GM23338 (cell line): ENCODE measurements around the gene SPAG16. TPM values are rescaled to one million over a fixed set of nuclear protein-coding genes. Genes with fewer than 3 reads are reported as not detected.

Experiments
- ATAC-seq: fragments of 200-7000 bp; cut with Tn5 transposase; 3 replicates; pipeline ENCODE4 v1.9.1; 2020
- DNase-seq: peaks from one replicate; pipeline ENCODE4 v3.0.0-alpha.2; 2015; ENCODE audit warnings: low spot score
- H2AFZ ChIP-seq: fragments of 200-600 bp; sonication (generic); 2 replicates; pipeline ENCODE4 v1.8.0; 2016; ENCODE audit warnings: antibody characterized with exemption, mild to moderate bottlenecking, moderate library complexity
- H3F3A ChIP-seq: fragments of 200-600 bp; sonication (generic); replicated peaks from 2 replicates; pipeline ENCODE4 v1.8.0; 2017; ENCODE audit warnings: antibody characterized with exemption, mixed run types, low read depth
- H3K27ac ChIP-seq: fragments of 200-600 bp; sonication (generic); 2 replicates; pipeline ENCODE4 v1.6.1; 2016; ENCODE audit warnings: low read depth
- H3K27me3 ChIP-seq: fragments of 200-600 bp; sonication (generic); 2 replicates; pipeline ENCODE4 v1.8.0; 2016; ENCODE audit warnings: mild to moderate bottlenecking, mixed run types, moderate library complexity; ENCODE audit not compliant: insufficient read depth
- H3K36me3 ChIP-seq: fragments of 200-600 bp; sonication (generic); 2 replicates; pipeline ENCODE4 v1.8.0; 2016; ENCODE audit warnings: mild to moderate bottlenecking; ENCODE audit not compliant: insufficient read depth
- H3K4me1 ChIP-seq: fragments of 200-600 bp; sonication (generic); 2 replicates; pipeline ENCODE4 v1.8.0; 2016; ENCODE audit warnings: mild to moderate bottlenecking, moderate library complexity; ENCODE audit not compliant: insufficient read depth
- H3K4me2 ChIP-seq: fragments of 200-600 bp; sonication (generic); 2 replicates; pipeline ENCODE4 v1.7.1; 2017; ENCODE audit warnings: mixed run types
- H3K4me3 ChIP-seq: fragments of 200-600 bp; sonication (generic); 2 replicates; pipeline ENCODE4 v1.6.1; 2016; ENCODE audit warnings: mixed run types
- H3K79me2 ChIP-seq: fragments of 200-600 bp; sonication (generic); replicated peaks from 2 replicates; pipeline ENCODE4 v1.8.0; 2017; ENCODE audit warnings: mild to moderate bottlenecking; ENCODE audit not compliant: insufficient read depth
- H3K9me2 ChIP-seq: fragments of 200-600 bp; sonication (generic); 2 replicates; pipeline ENCODE4 v1.8.0; 2017; ENCODE audit not compliant: insufficient read depth
- H4K20me1 ChIP-seq: fragments of 200-600 bp; sonication (generic); replicated peaks from 2 replicates; pipeline ENCODE4 v1.8.0; 2017; ENCODE audit warnings: mild to moderate bottlenecking; ENCODE audit not compliant: insufficient read depth
- H3K27ac Mint-ChIP-seq: 2 replicates; pipeline ENCODE4 v1.8.0; 2020; ENCODE audit warnings: inconsistent platforms, mild to moderate bottlenecking, moderate library complexity, mixed read lengths
- H3K27me3 Mint-ChIP-seq: 3 replicates; pipeline ENCODE4 v1.8.0; 2022; ENCODE audit warnings: low read depth, mild to moderate bottlenecking, moderate library complexity, mixed read lengths, inconsistent platforms; ENCODE audit not compliant: insufficient read depth, poor library complexity
- H3K36me3 Mint-ChIP-seq: 3 replicates; pipeline ENCODE4 v1.8.0; 2021; ENCODE audit warnings: low read depth, mild to moderate bottlenecking, inconsistent platforms, moderate library complexity, mixed read lengths
- H3K4me1 Mint-ChIP-seq: 3 replicates; pipeline ENCODE4 v1.8.0; 2020; ENCODE audit warnings: mild to moderate bottlenecking, inconsistent platforms, mixed read lengths
- H3K4me3 Mint-ChIP-seq: 3 replicates; pipeline ENCODE4 v1.8.0; 2021; ENCODE audit warnings: moderate library complexity, mild to moderate bottlenecking, inconsistent platforms, mixed read lengths
- H3K9me3 Mint-ChIP-seq: 3 replicates; pipeline ENCODE4 v1.8.0; 2020; ENCODE audit warnings: moderate library complexity, mild to moderate bottlenecking, inconsistent platforms, mixed read lengths
- CTCF ChIP-seq, 2 experiments: fragments of 200-600 bp in 1 of 2; sonication (generic) in 1 of 2; conservative IDR thresholded peaks; 2 replicates each; pipeline versions ENCODE4 v1.5.1 to v1.6.1; 2016 to 2017; ENCODE audit warnings: antibody characterized with exemption in 2 of 2, low read depth in 2 of 2, mild to moderate bottlenecking in 2 of 2, moderate library complexity in 1 of 2
- ETS1 ChIP-seq: IDR thresholded peaks from 2 replicates; pipeline ENCODE4 v1.6.1; 2016; ENCODE audit warnings: antibody characterized with exemption
- NANOG ChIP-seq: IDR thresholded peaks from 2 replicates; pipeline ENCODE4 v1.6.1; 2016; ENCODE audit warnings: antibody characterized with exemption, borderline replicate concordance
- POLR2AphosphoS5 ChIP-seq: IDR thresholded peaks from 2 replicates; pipeline ENCODE4 v1.6.1; 2016; ENCODE audit warnings: antibody characterized with exemption, low read depth
- STAT1 ChIP-seq: IDR thresholded peaks from one replicate; pipeline ENCODE4 v1.6.1; 2016; ENCODE audit warnings: antibody characterized with exemption; ENCODE audit not compliant: unreplicated experiment
- ZNF114 ChIP-seq: fragments of 250-450 bp; sonication (Bioruptor Pico); IDR thresholded peaks from 2 replicates; pipeline ENCODE4 v1.5.0; 2020; ENCODE audit warnings: mild to moderate bottlenecking, moderate library complexity
- ZNF331 ChIP-seq: fragments of 250-450 bp; sonication (Bioruptor Pico); IDR thresholded peaks from 2 replicates; pipeline ENCODE4 v1.5.0; 2020; ENCODE audit warnings: low read depth, mild to moderate bottlenecking, moderate library complexity
- ZNF462 ChIP-seq: fragments of 250-450 bp; sonication (Bioruptor Pico); IDR thresholded peaks from 2 replicates; pipeline ENCODE4 v1.5.0; 2020; ENCODE audit warnings: mild to moderate bottlenecking, moderate library complexity
- polyA plus RNA-seq: library from polyadenylated mRNA; unstranded; fragments of >200 nt; fragmentation: Nextera tagmentation; extraction: Ambion mirVana; gene quantifications from 2 replicates; pipeline ENCODE4 v1.2.1, GENCODE V29; 2016
- total RNA-seq: library from RNA; depleted of rRNA; stranded (reverse); fragments of >200 nt; shearing (Covaris generic); gene quantifications from 2 replicates; pipeline ENCODE4 v1.2.3, GENCODE V29; 2014

SPAG16 gene
- total and polyA plus RNA-seq, 2 experiments from 2014 or later = 19.7 to 47.8 TPM

- TF ChIP-seq ETS1 (no peak), POLR2AphosphoS5 (no peak), ZNF331 (no peak)
Observed at GRCh38 chr2:213545964-213546475, 261.8 kb downstream of the SPAG16 start (continued).

GRCh38 chr2:213551526-213551925, 267.3 kb downstream of the SPAG16 start:
- H3K9me3 Mint-ChIP-seq = no peaks in the 10 kb centered on the region
- DNase-seq (no peak), ATAC-seq (no peak)
- no peak overlapping the region for H3K4me3 Mint-ChIP-seq
- Histone ChIP-seq H3K27ac (no peak overlapping the region), H3K4me2 (no peak overlapping the region), H3K4me3 (no peak overlapping the region), H3K79me2 (no peaks in the 10 kb centered on the region), H4K20me1 (no peaks in the 10 kb centered on the region), H3F3A (no peaks in the 10 kb centered on the region), H3K4me1 (no peaks in the 10 kb centered on the region), H2AFZ (no peak overlapping the region), H3K36me3 (no peaks in the 10 kb centered on the region), H3K9me2 (0 out of 2 replicates have a peak, but pooled peaks cover 4% of the 10 kb centered on the region), H3K27me3 (no peaks in the 10 kb centered on the region)
- H3K27me3 Mint-ChIP-seq = no peaks in the 10 kb centered on the region
- TF ChIP-seq STAT1 (no peak), ETS1 (no peak), ZNF114 (CRISPR knock-in tag) (no peak), NANOG (no peak), CTCF (conservative IDR thresholded peaks at IDR 0.05; ENCODE audit: low read depth in 2 of 2) (no peak), ZNF462 (CRISPR knock-in tag) (no peak)
- H3K27ac Mint-ChIP-seq = no peak overlapping the region
- no peaks in the 10 kb centered on the region for H3K36me3 Mint-ChIP-seq
- H3K4me1 Mint-ChIP-seq = no peaks in the 10 kb centered on the region
